Body of pancreas (tissue), 4 donors: ENCODE results near the gene C1orf115.

Experiments used
- POLR2A ChIP-seq, 3 donors: fragments of 450-650 bp; IDR thresholded peaks; one replicate each; pipeline ENCODE4 v1.6.1; 2016; ENCODE audit warnings: antibody characterized with exemption in 3 of 3, mild to moderate bottlenecking in 2 of 3
- TF ChIP-seq, protein P1 (sequence below), 7 experiments: fragments of 450-650 bp in 4 of 7; fragments of 200-600 bp in 3 of 7; sonication (generic) in 3 of 7; IDR thresholded peaks; one replicate each; pipeline ENCODE4 v1.5.1; 2016 to 2019; ENCODE audit warnings: antibody characterized with exemption in 7 of 7

DNA sequence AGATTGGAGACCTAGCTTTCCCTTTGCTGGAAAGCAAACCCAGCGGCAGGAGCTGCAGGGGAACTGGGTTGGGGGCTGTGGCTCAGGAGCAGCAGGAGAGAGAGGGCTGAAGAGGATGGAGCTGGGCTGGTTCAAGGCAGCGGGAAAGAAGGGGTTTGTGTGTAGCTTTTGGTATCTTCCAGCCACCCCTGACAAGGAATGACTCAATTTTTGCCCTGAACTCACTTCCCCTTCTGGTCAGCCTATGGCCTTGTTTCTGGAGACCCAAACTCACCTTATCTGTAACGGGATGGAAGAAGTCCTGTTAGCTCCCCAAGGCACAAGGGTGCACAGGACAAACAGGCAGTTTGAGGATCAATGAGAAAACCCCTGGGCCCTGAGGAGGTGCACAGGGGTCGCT lies 13.1 kb downstream of the C1orf115 start:
- TF ChIP-seq, protein P1, sequence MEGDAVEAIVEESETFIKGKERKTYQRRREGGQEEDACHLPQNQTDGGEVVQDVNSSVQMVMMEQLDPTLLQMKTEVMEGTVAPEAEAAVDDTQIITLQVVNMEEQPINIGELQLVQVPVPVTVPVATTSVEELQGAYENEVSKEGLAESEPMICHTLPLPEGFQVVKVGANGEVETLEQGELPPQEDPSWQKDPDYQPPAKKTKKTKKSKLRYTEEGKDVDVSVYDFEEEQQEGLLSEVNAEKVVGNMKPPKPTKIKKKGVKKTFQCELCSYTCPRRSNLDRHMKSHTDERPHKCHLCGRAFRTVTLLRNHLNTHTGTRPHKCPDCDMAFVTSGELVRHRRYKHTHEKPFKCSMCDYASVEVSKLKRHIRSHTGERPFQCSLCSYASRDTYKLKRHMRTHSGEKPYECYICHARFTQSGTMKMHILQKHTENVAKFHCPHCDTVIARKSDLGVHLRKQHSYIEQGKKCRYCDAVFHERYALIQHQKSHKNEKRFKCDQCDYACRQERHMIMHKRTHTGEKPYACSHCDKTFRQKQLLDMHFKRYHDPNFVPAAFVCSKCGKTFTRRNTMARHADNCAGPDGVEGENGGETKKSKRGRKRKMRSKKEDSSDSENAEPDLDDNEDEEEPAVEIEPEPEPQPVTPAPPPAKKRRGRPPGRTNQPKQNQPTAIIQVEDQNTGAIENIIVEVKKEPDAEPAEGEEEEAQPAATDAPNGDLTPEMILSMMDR (IDR thresholded peaks at IDR 0.05), result no peak
- no peak for TF ChIP-seq POLR2A (IDR thresholded peaks at IDR 0.05)
